Measurements from ENCODE around the gene NLRP14.

NLRP14 gene

DNA sequence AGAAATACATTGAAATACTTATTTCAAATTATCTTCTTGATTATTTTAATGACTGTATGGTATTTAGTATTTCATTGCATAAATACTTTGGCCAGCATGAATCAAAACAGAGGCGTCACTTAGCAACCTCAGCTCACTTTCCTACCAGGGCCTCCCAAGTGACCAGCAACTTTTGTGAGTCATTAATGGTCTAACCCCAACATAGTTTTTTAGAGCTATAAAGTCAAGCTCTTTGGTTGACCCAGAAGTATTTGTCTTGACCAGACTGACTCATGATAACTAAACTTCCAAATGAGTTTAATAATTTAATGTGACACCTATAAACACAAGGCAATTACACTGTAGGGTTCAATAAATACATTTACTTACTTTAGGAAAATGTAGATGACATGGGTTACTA is 40.6 kb downstream of the NLRP14 start:
- no peak for DNase-seq

DNA sequence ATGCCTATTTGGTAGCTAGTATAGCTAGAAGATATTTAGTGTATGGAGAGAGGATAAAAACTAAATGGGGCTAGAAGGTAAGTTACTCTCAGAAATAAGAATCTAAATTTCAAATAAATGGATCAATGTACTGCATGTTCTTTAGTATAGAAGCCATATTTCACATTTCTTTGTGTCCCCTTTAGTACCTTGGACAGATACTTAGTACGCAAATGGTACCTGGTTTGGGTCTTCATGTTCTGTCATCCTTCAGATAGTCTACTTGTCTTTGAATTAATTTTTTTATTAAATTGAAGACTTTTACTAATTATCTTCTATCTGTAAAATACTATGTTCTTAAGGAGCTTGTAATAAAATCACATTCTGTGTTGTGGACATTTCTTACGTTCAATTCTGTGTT is 42.3 kb downstream of the NLRP14 start:
- no peak for DNase-seq

DNA sequence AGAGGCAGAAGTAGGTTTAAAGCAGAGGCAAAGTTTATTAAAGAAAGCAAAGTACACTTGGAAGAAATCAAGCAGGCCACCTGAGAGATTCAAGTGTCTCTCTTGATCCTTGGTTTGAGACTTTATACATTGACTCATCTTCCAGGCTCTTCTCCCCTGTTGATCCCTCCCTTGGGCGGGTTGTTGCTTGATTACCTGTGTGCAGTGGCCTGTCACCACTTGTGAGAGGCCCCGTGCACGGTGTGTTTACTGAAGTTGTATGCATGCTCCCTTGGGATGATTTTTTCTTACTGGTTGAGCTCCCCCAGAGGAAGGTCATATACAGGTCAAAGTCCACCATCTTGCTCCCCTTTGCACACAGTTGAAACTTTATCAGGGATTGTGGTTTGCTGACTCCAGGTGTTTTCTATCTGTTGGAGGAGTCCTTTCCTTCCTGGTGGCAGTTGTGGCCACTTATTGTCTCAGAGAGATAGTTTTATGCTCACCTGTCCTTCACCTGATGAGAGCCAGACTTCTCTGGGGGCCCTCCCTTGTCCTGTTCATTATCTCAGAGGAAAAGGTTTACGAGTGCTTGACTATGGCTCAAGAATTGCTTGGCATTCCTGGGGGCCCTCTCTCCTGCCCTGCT is 52.2 kb downstream of the NLRP14 start:
- no peak for DNase-seq

DNA sequence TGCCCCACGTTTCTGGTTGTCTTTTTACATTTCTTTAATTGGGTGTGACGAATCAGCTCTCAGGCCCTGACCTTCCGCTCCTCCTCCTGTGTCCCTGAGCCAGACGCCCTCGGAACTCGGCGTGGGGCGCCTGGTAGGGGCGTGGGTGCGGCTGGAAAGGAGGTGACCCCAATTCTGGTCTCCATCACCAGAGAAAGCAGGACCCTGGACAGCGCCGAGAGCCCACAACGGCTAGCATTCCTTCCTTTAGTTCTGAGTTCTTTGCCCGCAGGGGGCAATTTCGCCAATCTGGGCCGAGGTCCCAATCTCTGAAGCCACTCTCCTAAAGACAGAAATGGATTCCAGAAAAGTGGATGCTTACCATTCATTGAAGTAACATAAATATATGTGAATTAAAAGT is 56.8 kb downstream of the NLRP14 start:
- no peak for DNase-seq

DNA sequence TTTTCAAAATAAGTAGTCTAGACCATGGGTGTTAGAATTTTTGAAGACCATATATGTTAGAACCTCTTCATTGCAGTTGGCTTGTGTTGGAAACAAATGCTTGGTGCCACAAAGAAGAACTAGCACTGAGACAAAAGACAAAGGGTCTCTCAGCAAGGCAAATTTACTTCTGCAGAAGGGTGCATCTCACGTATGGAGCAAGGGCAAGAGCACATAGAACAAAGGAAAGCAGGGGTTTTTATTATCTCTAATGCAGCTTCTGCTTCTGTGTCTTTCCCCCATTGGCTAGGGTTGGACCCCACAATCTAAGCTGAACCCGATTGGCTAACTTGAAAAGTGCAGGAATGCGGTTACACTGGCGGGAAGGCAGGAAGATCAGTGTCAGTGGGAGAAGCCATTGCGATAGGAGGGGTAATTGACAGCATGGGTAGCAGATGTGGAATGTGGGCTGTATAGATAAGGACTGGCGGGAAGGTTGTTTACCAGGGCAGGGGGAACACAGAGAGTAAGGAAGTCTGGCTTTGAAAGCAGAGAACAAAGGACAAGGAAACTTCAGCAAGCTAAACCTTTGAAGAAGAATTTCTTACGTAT is 59.4 kb downstream of the NLRP14 start:
- no peak for DNase-seq

DNA sequence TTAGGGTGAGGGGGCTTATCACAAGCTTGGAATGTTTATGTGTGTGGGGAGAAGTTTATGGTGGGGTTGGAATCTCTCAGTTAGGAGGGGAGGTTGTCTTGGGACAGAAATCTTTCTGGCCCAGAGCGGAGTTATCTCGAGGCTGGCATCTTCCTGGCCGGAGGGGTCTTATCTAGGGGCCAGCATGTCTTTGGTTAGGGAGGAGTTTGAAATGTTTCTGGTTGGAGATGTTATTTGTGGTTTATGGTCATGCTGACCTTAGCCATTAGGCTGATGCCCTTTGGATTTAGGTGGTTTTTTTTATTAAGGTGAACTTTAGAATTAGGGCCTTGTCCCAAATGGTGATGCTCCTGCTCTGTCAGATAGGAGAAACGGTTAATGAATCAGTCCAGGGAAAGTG is 60.6 kb downstream of the NLRP14 start:
- DNase-seq: no peak

DNA sequence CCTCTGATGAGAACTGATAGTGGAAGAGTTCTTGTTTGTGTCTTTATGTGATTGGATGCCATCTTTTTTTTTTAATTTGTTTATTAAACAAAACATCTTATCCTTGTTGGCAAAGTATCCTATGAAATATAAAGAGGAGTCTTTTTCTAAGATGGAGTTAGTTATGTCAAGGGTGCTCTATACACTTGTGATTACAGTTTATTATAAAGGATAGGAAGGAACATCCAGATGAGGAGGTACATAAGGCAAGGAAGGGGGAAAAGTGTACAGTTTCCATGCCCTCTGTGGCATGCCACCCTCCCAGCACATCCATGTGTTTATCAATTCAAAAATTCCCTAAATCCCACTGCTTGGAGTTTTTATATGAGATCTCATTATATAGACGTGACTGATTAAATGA is 61.2 kb downstream of the NLRP14 start:
- no peak for DNase-seq

DNA sequence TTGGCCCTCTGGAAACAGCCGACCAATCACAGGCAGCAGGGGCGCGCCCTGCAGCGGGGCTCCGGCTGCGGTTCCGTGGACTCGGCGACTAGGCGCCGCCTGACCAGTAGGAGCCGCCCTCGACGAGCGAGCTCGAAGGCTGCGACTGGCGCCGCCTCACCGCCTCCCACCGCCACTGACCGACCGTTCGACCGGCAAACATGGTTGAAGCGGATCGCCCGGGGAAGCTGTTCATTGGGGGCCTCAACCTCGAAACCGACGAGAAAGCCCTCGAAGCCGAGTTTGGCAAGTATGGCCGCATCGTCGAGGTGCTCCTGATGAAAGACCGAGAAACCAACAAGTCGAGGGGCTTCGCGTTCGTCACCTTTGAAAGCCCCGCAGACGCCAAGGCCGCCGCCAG is 68.6 kb downstream of the NLRP14 start, which contains the start of gene RBMXL2:
Gene RBMXL2 (plus strand): TSS at position 78 of the 400 bp plus-strand sequence. CDS start 123 bp downstream, at position 201.
- no peak for DNase-seq

DNA sequence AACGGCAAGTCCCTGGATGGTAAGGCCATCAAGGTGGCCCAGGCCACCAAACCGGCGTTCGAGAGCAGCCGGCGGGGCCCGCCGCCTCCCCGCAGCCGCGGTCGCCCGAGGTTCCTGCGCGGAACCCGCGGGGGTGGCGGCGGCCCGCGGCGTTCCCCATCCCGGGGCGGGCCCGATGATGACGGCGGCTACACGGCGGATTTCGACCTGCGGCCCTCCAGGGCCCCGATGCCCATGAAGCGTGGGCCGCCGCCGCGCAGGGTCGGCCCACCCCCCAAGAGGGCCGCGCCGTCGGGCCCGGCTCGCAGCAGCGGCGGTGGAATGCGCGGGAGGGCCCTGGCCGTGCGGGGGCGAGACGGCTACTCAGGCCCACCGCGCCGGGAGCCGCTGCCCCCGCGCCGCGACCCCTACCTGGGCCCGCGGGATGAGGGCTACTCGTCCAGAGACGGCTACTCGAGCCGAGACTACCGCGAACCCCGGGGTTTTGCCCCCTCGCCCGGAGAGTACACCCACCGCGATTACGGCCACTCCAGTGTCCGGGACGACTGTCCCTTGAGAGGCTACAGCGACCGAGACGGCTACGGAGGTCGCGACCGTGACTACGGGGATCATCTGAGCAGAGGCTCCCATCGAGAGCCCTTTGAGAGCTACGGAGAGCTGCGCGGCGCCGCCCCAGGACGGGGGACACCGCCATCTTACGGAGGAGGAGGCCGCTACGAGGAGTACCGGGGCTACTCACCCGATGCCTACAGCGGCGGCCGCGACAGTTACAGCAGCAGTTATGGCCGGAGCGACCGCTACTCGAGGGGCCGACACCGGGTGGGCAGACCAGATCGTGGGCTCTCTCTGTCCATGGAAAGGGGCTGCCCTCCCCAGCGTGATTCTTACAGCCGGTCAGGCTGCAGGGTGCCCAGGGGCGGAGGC is 69.3 kb downstream of the NLRP14 start:
- no peak for DNase-seq

DNA sequence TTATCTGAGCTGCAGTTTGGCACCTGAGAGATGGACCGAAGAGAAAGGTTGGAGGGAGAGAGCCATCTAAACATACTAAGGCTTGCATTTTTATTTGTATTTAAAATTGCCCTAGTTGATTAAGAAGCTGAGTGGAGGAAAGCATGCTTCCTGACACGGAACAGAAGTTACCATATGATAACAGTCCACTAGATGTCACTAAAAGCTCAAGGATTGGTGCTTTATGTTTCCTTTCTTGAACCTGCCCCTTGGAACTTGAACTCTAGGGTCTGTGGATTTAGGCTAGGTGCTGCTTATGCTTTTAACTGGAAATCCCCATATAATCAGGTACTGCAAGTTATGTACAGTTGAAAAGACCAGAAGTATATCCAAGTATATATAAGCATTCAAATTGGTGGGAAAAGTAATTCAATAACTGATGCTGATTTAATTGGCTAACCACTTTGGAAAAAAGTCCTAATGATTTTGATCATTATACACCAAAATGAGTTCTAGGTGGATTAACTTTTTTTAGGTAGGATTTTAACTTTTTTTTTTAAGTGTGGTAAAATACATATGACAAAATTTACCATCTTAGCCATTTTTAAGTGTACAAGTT is 78.1 kb downstream of the NLRP14 start:
- no peak for DNase-seq

DNA sequence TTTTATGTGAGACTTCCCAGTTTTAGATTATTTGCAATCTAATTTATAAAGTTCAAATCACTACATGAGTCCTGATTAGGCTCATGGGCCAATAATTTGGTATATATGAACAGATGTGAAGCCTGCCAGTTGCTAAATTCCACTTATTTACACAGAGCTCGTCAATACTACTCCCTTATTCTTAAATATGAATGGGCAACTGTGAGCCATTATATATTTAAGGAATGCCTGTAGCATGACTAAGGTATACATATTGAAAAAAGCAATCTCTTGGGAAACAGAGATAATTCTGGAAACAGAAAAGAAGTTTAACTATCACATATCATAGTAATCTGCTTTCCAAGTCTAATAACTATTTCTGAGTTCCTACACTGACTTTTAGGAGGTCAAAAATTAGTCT is 95.5 kb downstream of the NLRP14 start:
- no peak for DNase-seq

DNA sequence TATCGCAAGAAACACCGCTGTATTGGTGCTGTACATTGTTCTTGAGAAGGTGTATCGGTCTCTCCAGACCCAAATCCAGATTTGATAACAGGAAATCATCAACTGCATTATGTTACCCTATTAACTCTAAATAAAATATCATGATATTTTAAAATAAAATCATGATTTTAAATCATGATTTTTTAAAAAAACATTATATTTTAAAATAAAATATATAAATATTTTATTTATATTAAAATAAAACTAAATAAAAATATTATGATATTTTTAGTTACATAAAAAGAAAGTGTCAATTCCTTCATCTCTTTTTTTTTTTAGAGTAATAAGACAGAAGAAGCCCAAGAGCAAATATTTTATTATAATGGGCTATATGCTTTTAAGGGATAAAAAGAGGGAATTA is 96.1 kb downstream of the NLRP14 start:
- DNase-seq: no peak

Data from cerebellar nuclear complex (tissue), 1 donor.